Large intestine (tissue), 3 donors: ENCODE results near the gene ARSB. TPM values are rescaled to one million over a fixed set of nuclear protein-coding genes. Genes with fewer than 3 reads are reported as not detected.

Experiments
- DNase-seq, 2 donors: peaks; one replicate each; pipeline versions ENCODE4 v3.0.0 to v3.0.0-alpha.2; 2013
- H3K27ac ChIP-seq: one replicate; pipeline ENCODE4 v1.5.1; 2013; ENCODE audit warnings: low read length
- H3K27me3 ChIP-seq: 2 replicates; pipeline ENCODE4 v1.6.1; 2013; ENCODE audit warnings: low read length; ENCODE audit not compliant: control insufficient read depth, insufficient read depth
- H3K36me3 ChIP-seq: 2 replicates; pipeline ENCODE4 v1.6.1; 2013; ENCODE audit warnings: low read length; ENCODE audit not compliant: control insufficient read depth, insufficient read depth
- H3K4me1 ChIP-seq: one replicate; pipeline ENCODE4 v1.6.1; 2013; ENCODE audit warnings: low read length; ENCODE audit not compliant: control insufficient read depth, insufficient read depth
- H3K4me3 ChIP-seq: one replicate; pipeline ENCODE4 v1.5.1; 2013; ENCODE audit warnings: low read length
- H3K9me3 ChIP-seq: one replicate; pipeline ENCODE4 v1.6.1; 2013; ENCODE audit warnings: mild to moderate bottlenecking, low read depth, low read length, moderate library complexity; ENCODE audit not compliant: control insufficient read depth
- WGBS: methylation state at CpG from one replicate; pipeline ENCODE4 v1.1.5; 2013; ENCODE audit warnings: low lambda C conversion rate; ENCODE audit not compliant: insufficient coverage; 5-methylcytosine and 5-hydroxymethylcytosine counted together
- polyA plus RNA-seq: library from polyadenylated mRNA; unstranded; fragments of 120-200 nt; gene quantifications from one replicate; pipeline ENCODE4 v1.2.1, GENCODE V29; 2013

Gene ARSB
- polyA plus RNA-seq, 1 donor, result 17.9 TPM

- Histone ChIP-seq H3K4me3 (no peak overlapping the region), H3K36me3 (no peaks in the 10 kb centered on the region), H3K27ac (no peak overlapping the region), H3K27me3 (no peaks in the 10 kb centered on the region), H3K4me1 (no peaks in the 10 kb centered on the region), H3K9me3 (no peaks in the 10 kb centered on the region)
- WGBS, result no CpG with 5 or more reads among the region's 3 CpGs
- no peak for DNase-seq
Observed at GRCh38 chr5:78756858-78757257, 228.3 kb downstream of the ARSB start.

GRCh38 chr5:78755822-78756429, 229.2 kb downstream of the ARSB start:
- no peak for DNase-seq
- no peaks in the 10 kb centered on the region for H3K27me3 ChIP-seq
- WGBS, result no CpG with 5 or more reads among the region's 2 CpGs
- no peaks in the 10 kb centered on the region for H3K4me1 ChIP-seq
- no peak overlapping the region for H3K4me3 ChIP-seq
- no peaks in the 10 kb centered on the region for H3K9me3 ChIP-seq
- H3K27ac ChIP-seq, result no peak overlapping the region
- H3K36me3 ChIP-seq, result no peaks in the 10 kb centered on the region

- H3K4me1 ChIP-seq, result no peaks in the 10 kb centered on the region
- no peaks in the 10 kb centered on the region for H3K36me3 ChIP-seq
- H3K27ac ChIP-seq, result no peak overlapping the region
- WGBS, result no CpG with 5 or more reads among the region's 2 CpGs
- no peak overlapping the region for H3K4me3 ChIP-seq
- no peak for DNase-seq
- no peaks in the 10 kb centered on the region for H3K9me3 ChIP-seq
- H3K27me3 ChIP-seq, result no peaks in the 10 kb centered on the region
Observed at GRCh38 chr5:78754655-78755054, 230.5 kb downstream of the ARSB start.

- no peak for DNase-seq
- H3K4me1 ChIP-seq, result no peaks in the 10 kb centered on the region
- no peak overlapping the region for H3K27ac ChIP-seq
- no peaks in the 10 kb centered on the region for H3K9me3 ChIP-seq
- H3K4me3 ChIP-seq, result no peak overlapping the region
- H3K36me3 ChIP-seq, result no peaks in the 10 kb centered on the region
- 60% methylated on average over 1 of the region's 4 CpGs for WGBS
- no peaks in the 10 kb centered on the region for H3K27me3 ChIP-seq
Observed at GRCh38 chr5:78753093-78753531, 232.0 kb downstream of the ARSB start.

- Histone ChIP-seq H3K4me3 (no peak overlapping the region), H3K27me3 (no peaks in the 10 kb centered on the region), H3K9me3 (no peaks in the 10 kb centered on the region), H3K36me3 (no peaks in the 10 kb centered on the region), H3K27ac (no peak overlapping the region), H3K4me1 (no peaks in the 10 kb centered on the region)
- no CpG with 5 or more reads among the region's 1 CpG for WGBS
- DNase-seq, result no peak
Observed at GRCh38 chr5:78751872-78752271, 233.2 kb downstream of the ARSB start.

- no peak for DNase-seq
Observed at GRCh38 chr5:78750281-78750680, 234.8 kb downstream of the ARSB start.

GRCh38 chr5:78747705-78748359, 237.3 kb downstream of the ARSB start:
- no peak overlapping the region for H3K27ac ChIP-seq
- no peak overlapping the region for H3K4me3 ChIP-seq
- WGBS, result no CpG with 5 or more reads among the region's 7 CpGs
- no peaks in the 10 kb centered on the region for H3K27me3 ChIP-seq
- peak in 1 of 2 donors; percentile 22 for DNase-seq
- H3K4me1 ChIP-seq, result no peaks in the 10 kb centered on the region
- H3K9me3 ChIP-seq, result no peaks in the 10 kb centered on the region
- no peaks in the 10 kb centered on the region for H3K36me3 ChIP-seq

More at GRCh38 chr5:78750281-78750680, 234.8 kb downstream of the ARSB start:
- Histone ChIP-seq H3K9me3 (no peaks in the 10 kb centered on the region), H3K4me1 (no peaks in the 10 kb centered on the region), H3K27me3 (no peaks in the 10 kb centered on the region), H3K4me3 (no peak overlapping the region), H3K36me3 (no peaks in the 10 kb centered on the region), H3K27ac (no peak overlapping the region)
- WGBS, result no CpG with 5 or more reads among the region's 2 CpGs

- no peak overlapping the region for H3K27ac ChIP-seq
Observed at GRCh38 chr5:78747055-78747454, 238.1 kb downstream of the ARSB start.

GRCh38 chr5:78746021-78746770, 238.9 kb downstream of the ARSB start:
- Histone ChIP-seq H3K4me3 (no peak overlapping the region), H3K27ac (no peak overlapping the region), H3K9me3 (no peaks in the 10 kb centered on the region), H3K4me1 (no peaks in the 10 kb centered on the region), H3K36me3 (no peaks in the 10 kb centered on the region), H3K27me3 (no peaks in the 10 kb centered on the region)
- no peak for DNase-seq
- 100% methylated on average over 1 of the region's 6 CpGs for WGBS

More at GRCh38 chr5:78747055-78747454, 238.1 kb downstream of the ARSB start:
- no peak for DNase-seq
- no peaks in the 10 kb centered on the region for H3K27me3 ChIP-seq
- WGBS, result 100% methylated on average over 1 of the region's 10 CpGs
- H3K9me3 ChIP-seq, result no peaks in the 10 kb centered on the region
- no peak overlapping the region for H3K4me3 ChIP-seq
- H3K36me3 ChIP-seq, result no peaks in the 10 kb centered on the region
- no peaks in the 10 kb centered on the region for H3K4me1 ChIP-seq

- WGBS, result no CpG with 5 or more reads among the region's 3 CpGs
Observed at GRCh38 chr5:78744951-78745534, 240.1 kb downstream of the ARSB start.

More at GRCh38 chr5:78744951-78745534, 240.1 kb downstream of the ARSB start:
- no peak for DNase-seq
- H3K4me3 ChIP-seq, result no peak overlapping the region
- no peak overlapping the region for H3K27ac ChIP-seq
- H3K36me3 ChIP-seq, result no peaks in the 10 kb centered on the region
- H3K27me3 ChIP-seq, result no peaks in the 10 kb centered on the region
- no peaks in the 10 kb centered on the region for H3K4me1 ChIP-seq
- no peaks in the 10 kb centered on the region for H3K9me3 ChIP-seq
